H9 (cell line): ENCODE results near the gene PKDCC. TPM values are rescaled to one million over a fixed set of nuclear protein-coding genes. Genes with fewer than 3 reads are reported as not detected.
A peak's percentile ranks its signal among the peaks of the same experiment; 100 is the strongest.

Experiments
- DNase-seq: peaks from one replicate; pipeline ENCODE4 v3.0.0-alpha.2; 2017
- H2AFZ ChIP-seq: one replicate; pipeline ENCODE4 v1.6.1; 2013; ENCODE audit warnings: mild to moderate bottlenecking, low read length, control low read depth, moderate library complexity
- H2AK5ac ChIP-seq: 2 replicates; pipeline ENCODE4 v1.6.1; 2013; ENCODE audit warnings: low read length, control low read depth, mixed read lengths; ENCODE audit not compliant: insufficient read length
- H2BK120ac ChIP-seq: one replicate; pipeline ENCODE4 v1.6.1; 2013; ENCODE audit warnings: low read depth, mild to moderate bottlenecking, low read length, control low read depth, inconsistent platforms; ENCODE audit not compliant: poor library complexity, severe bottlenecking
- H2BK12ac ChIP-seq: 2 replicates; pipeline ENCODE4 v1.6.1; 2013; ENCODE audit warnings: low read length, control low read depth, mixed read lengths, low read depth; ENCODE audit not compliant: insufficient read length
- H2BK15ac ChIP-seq: 2 replicates; pipeline ENCODE4 v1.6.1; 2013; ENCODE audit warnings: low read depth, low read length, control low read depth
- H2BK20ac ChIP-seq: one replicate; pipeline ENCODE4 v1.6.1; 2013; ENCODE audit warnings: low read depth, mild to moderate bottlenecking, low read length, control low read depth, inconsistent platforms; ENCODE audit not compliant: poor library complexity, severe bottlenecking
- H2BK5ac ChIP-seq: 2 replicates; pipeline ENCODE4 v1.6.1; 2013; ENCODE audit warnings: low read length, control low read depth, mixed read lengths; ENCODE audit not compliant: insufficient read length
- H3K14ac ChIP-seq: 2 replicates; pipeline ENCODE4 v1.6.1; 2013; ENCODE audit warnings: low read length, control low read depth; ENCODE audit not compliant: insufficient read depth
- H3K18ac ChIP-seq: 2 replicates; pipeline ENCODE4 v1.6.1; 2013; ENCODE audit warnings: low read depth, mild to moderate bottlenecking, mixed read lengths, low read length, control low read depth; ENCODE audit not compliant: insufficient read length
- H3K23ac ChIP-seq: 2 replicates; pipeline ENCODE4 v1.6.1; 2013; ENCODE audit warnings: low read length, control low read depth, mixed read lengths, low read depth; ENCODE audit not compliant: insufficient read length
- H3K23me2 ChIP-seq: 2 replicates; pipeline ENCODE4 v1.6.1; 2013; ENCODE audit warnings: low read depth, mild to moderate bottlenecking, mixed read lengths, low read length, control low read depth; ENCODE audit not compliant: insufficient read length, poor library complexity, severe bottlenecking
- H3K27ac ChIP-seq: 2 replicates; pipeline ENCODE4 v1.5.1; 2013; ENCODE audit warnings: low read length, control low read depth, mixed read lengths, low read depth; ENCODE audit not compliant: insufficient read length
- H3K27me3 ChIP-seq: 2 replicates; pipeline ENCODE4 v1.6.1; 2013; ENCODE audit warnings: low read length, control low read depth, inconsistent platforms; ENCODE audit not compliant: insufficient read depth
- H3K4ac ChIP-seq: 2 replicates; pipeline ENCODE4 v1.6.1; 2013; ENCODE audit warnings: low read depth, mild to moderate bottlenecking, control low read depth, inconsistent platforms, low read length, moderate library complexity
- H3K4me1 ChIP-seq: 2 replicates; pipeline ENCODE4 v1.6.1; 2013; ENCODE audit warnings: low read length, control low read depth, inconsistent platforms; ENCODE audit not compliant: insufficient read depth
- H3K4me2 ChIP-seq: 2 replicates; pipeline ENCODE4 v1.6.1; 2013; ENCODE audit warnings: low read length, control low read depth, mixed read lengths; ENCODE audit not compliant: insufficient read length, insufficient read depth
- H3K56ac ChIP-seq: 2 replicates; pipeline ENCODE4 v1.6.1; 2013; ENCODE audit warnings: low read depth, mild to moderate bottlenecking, mixed read lengths, low read length, control low read depth; ENCODE audit not compliant: insufficient read length
- H3K79me1 ChIP-seq: 2 replicates; pipeline ENCODE4 v1.6.1; 2013; ENCODE audit warnings: low read depth, mild to moderate bottlenecking, moderate library complexity, low read length, control low read depth, inconsistent platforms; ENCODE audit not compliant: insufficient read depth, poor library complexity, severe bottlenecking
- H3K79me2 ChIP-seq: 2 replicates; pipeline ENCODE4 v1.6.1; 2013; ENCODE audit warnings: low read length, control low read depth, inconsistent platforms; ENCODE audit not compliant: insufficient read depth
- H3K9ac ChIP-seq: 2 replicates; pipeline ENCODE4 v1.6.1; 2013; ENCODE audit warnings: low read length, control low read depth, mixed read lengths; ENCODE audit not compliant: insufficient read length; ENCODE audit errors: extremely low read depth
- H3K9me3 ChIP-seq: one replicate; pipeline ENCODE4 v1.6.1; 2013; ENCODE audit warnings: low read depth, low read length, inconsistent platforms; ENCODE audit not compliant: control insufficient read depth
- H3T11ph ChIP-seq: one replicate; pipeline ENCODE4 v1.6.1; 2013; ENCODE audit warnings: mild to moderate bottlenecking, low read length, control low read depth, inconsistent platforms
- H4K20me1 ChIP-seq: one replicate; pipeline ENCODE4 v1.6.1; 2013; ENCODE audit not compliant: control insufficient read depth, insufficient read length, insufficient read depth
- H4K5ac ChIP-seq: 2 replicates; pipeline ENCODE4 v1.6.1; 2013; ENCODE audit warnings: low read depth, mild to moderate bottlenecking, mixed read lengths, low read length, control low read depth; ENCODE audit not compliant: insufficient read length
- H4K8ac ChIP-seq: replicated peaks from 2 replicates; pipeline ENCODE4 v1.6.1; 2013; ENCODE audit warnings: low read length, control low read depth, mixed read lengths, low read depth; ENCODE audit not compliant: insufficient read length
- H4K91ac ChIP-seq: 2 replicates; pipeline ENCODE4 v1.6.1; 2013; ENCODE audit warnings: low read depth, mild to moderate bottlenecking, moderate library complexity, mixed read lengths, low read length, control low read depth; ENCODE audit not compliant: insufficient read length
- H3K27ac Mint-ChIP-seq, 3 experiments: 2 replicates in 2 of 3; 3 replicates in 1 of 3; pipeline ENCODE4 v1.8.0; 2020 to 2021; ENCODE audit warnings: mixed read lengths in 3 of 3, mild to moderate bottlenecking in 1 of 3, moderate library complexity in 1 of 3
- H3K27me3 Mint-ChIP-seq: 2 replicates; pipeline ENCODE4 v1.8.0; 2021; ENCODE audit warnings: low read depth, mild to moderate bottlenecking, moderate library complexity, mixed read lengths
- H3K36me3 Mint-ChIP-seq, 3 experiments: 2 replicates in 2 of 3; 3 replicates in 1 of 3; pipeline ENCODE4 v1.8.0; 2020 to 2021; ENCODE audit warnings: low read depth in 3 of 3, mixed read lengths in 3 of 3; ENCODE audit not compliant: insufficient read depth in 1 of 3
- H3K4me1 Mint-ChIP-seq, 2 experiments: 2 replicates each; pipeline ENCODE4 v1.8.0; 2020; ENCODE audit warnings: mixed read lengths in 2 of 2
- H3K4me3 Mint-ChIP-seq, 2 experiments: 2 replicates in 1 of 2; 3 replicates in 1 of 2; pipeline ENCODE4 v1.8.0; 2020 to 2021; ENCODE audit warnings: mild to moderate bottlenecking in 2 of 2, mixed read lengths in 2 of 2, moderate library complexity in 1 of 2
- H3K9me3 Mint-ChIP-seq, 2 experiments: 2 replicates in 1 of 2; 3 replicates in 1 of 2; pipeline ENCODE4 v1.8.0; 2020; ENCODE audit warnings: mild to moderate bottlenecking in 2 of 2, mixed read lengths in 2 of 2, moderate library complexity in 1 of 2
- WGBS: extraction: QIAGEN DNeasy Blood & Tissue Kit; methylation state at CpG from one replicate; pipeline ENCODE4 v1.1.7; 2013; ENCODE audit warnings: missing lambda C conversion rate, low lambda C conversion rate, mixed read lengths; ENCODE audit not compliant: insufficient read length; ENCODE audit errors: extremely low coverage; 5-methylcytosine and 5-hydroxymethylcytosine counted together
- total RNA-seq: library from RNA; stranded (reverse); gene quantifications from 2 replicates; pipeline ENCODE4 v1.2.1, GENCODE V29; 2021
- TF ChIP-seq, protein P1 (sequence below): fragments of 200-600 bp; sonication (generic); conservative IDR thresholded peaks from 3 replicates; pipeline ENCODE4 v1.8.0; 2021; ENCODE audit warnings: antibody characterized with exemption, mild to moderate bottlenecking

The PKDCC gene
- total RNA-seq, 1 experiment from 2014 or later, result 134 TPM

- no peak overlapping the region for H4K91ac ChIP-seq
- no peak overlapping the region for H2AFZ ChIP-seq
- no peak overlapping the region for H3K27ac ChIP-seq
- WGBS, result no CpG with 5 or more reads among the region's 16 CpGs
- DNase-seq, result peak; percentile 83
- H3K4ac ChIP-seq, result no peak overlapping the region
- Mint-ChIP-seq H3K9me3 (no peaks in the 10 kb centered on the region), H3K27ac (no peak overlapping the region), H3K36me3 (no peaks in the 10 kb centered on the region), H3K4me3 (no peak overlapping the region), H3K4me1 (peaks cover 25 to 27% of the 10 kb centered on the region in 2 experiments), H3K27me3 (peaks cover 46% of the 10 kb centered on the region)
- H3T11ph ChIP-seq, result no peak overlapping the region
- H2BK120ac ChIP-seq, result no peak overlapping the region
- H4K5ac ChIP-seq, result no peak overlapping the region
- H4K20me1 ChIP-seq, result peaks cover 2% of the 10 kb centered on the region
- no peak overlapping the region for H3K14ac ChIP-seq
- no peak overlapping the region for H2AK5ac ChIP-seq
- no peak overlapping the region for H3K23ac ChIP-seq
- no peak overlapping the region for H2BK20ac ChIP-seq
- no peaks in the 10 kb centered on the region for H3K9me3 ChIP-seq
- H3K79me2 ChIP-seq, result no peaks in the 10 kb centered on the region
- H2BK5ac ChIP-seq, result no peak overlapping the region
- H3K56ac ChIP-seq, result no peak overlapping the region
- H3K27me3 ChIP-seq, result no peaks in the 10 kb centered on the region; the same call in 1 of the 2 replicates
- H3K4me2 ChIP-seq, result no peak overlapping the region
- H3K79me1 ChIP-seq, result no peaks in the 10 kb centered on the region
- no peak overlapping the region for H3K9ac ChIP-seq
- no peak overlapping the region for H2BK12ac ChIP-seq
- TF ChIP-seq, protein P1, sequence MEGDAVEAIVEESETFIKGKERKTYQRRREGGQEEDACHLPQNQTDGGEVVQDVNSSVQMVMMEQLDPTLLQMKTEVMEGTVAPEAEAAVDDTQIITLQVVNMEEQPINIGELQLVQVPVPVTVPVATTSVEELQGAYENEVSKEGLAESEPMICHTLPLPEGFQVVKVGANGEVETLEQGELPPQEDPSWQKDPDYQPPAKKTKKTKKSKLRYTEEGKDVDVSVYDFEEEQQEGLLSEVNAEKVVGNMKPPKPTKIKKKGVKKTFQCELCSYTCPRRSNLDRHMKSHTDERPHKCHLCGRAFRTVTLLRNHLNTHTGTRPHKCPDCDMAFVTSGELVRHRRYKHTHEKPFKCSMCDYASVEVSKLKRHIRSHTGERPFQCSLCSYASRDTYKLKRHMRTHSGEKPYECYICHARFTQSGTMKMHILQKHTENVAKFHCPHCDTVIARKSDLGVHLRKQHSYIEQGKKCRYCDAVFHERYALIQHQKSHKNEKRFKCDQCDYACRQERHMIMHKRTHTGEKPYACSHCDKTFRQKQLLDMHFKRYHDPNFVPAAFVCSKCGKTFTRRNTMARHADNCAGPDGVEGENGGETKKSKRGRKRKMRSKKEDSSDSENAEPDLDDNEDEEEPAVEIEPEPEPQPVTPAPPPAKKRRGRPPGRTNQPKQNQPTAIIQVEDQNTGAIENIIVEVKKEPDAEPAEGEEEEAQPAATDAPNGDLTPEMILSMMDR, result peak; percentile 88
- H4K8ac ChIP-seq, result no peak overlapping the region
- H3K18ac ChIP-seq, result no peak overlapping the region
- peaks cover 9% of the 10 kb centered on the region for H3K4me1 ChIP-seq
- no peak overlapping the region for H2BK15ac ChIP-seq
- H3K23me2 ChIP-seq, result no peaks in the 10 kb centered on the region
These were observed 41.6 kb downstream of the PKDCC start for GRCh38 chr2:42089340-42089925.
